Smooth muscle cell (in vitro differentiated cells): ENCODE results near the gene MYO18B. TPM values are rescaled to one million over a fixed set of nuclear protein-coding genes. Genes with fewer than 3 reads are reported as not detected.

Experiments used
- DNase-seq: peaks from one replicate; lab custom pipeline; 2025; ENCODE audit not compliant: unreplicated experiment; lab: John Stamatoyannopoulos, UW
- H2AFZ ChIP-seq: fragments of 200-600 bp; sonication (generic); 2 replicates; pipeline ENCODE4 v1.6.0; 2016; ENCODE audit warnings: antibody characterized with exemption, low read depth, mild to moderate bottlenecking
- H3F3A ChIP-seq: fragments of 200-600 bp; sonication (generic); 2 replicates; pipeline ENCODE4 v1.6.0; 2017; ENCODE audit warnings: antibody characterized with exemption, low read depth
- H3K27ac ChIP-seq: fragments of 200-600 bp; sonication (generic); 2 replicates; pipeline ENCODE4 v1.5.1; 2016; ENCODE audit warnings: low read depth, mild to moderate bottlenecking
- H3K27me3 ChIP-seq: fragments of 200-600 bp; sonication (generic); 2 replicates; pipeline ENCODE4 v1.6.1; 2016; ENCODE audit warnings: low read depth, mild to moderate bottlenecking
- H3K36me3 ChIP-seq: fragments of 200-600 bp; sonication (generic); 2 replicates; pipeline ENCODE4 v1.5.1; 2016; ENCODE audit warnings: low read depth
- H3K4me1 ChIP-seq: fragments of 200-600 bp; sonication (generic); 2 replicates; pipeline ENCODE4 v1.5.1; 2016; ENCODE audit warnings: low read depth
- H3K4me2 ChIP-seq: fragments of 200-600 bp; sonication (generic); 2 replicates; pipeline ENCODE4 v1.6.0; 2016; ENCODE audit warnings: mild to moderate bottlenecking
- H3K4me3 ChIP-seq: fragments of 200-600 bp; sonication (generic); 2 replicates; pipeline ENCODE4 v1.5.1; 2016; ENCODE audit warnings: mild to moderate bottlenecking
- H3K79me2 ChIP-seq: fragments of 200-600 bp; sonication (generic); 2 replicates; pipeline ENCODE4 v1.6.0; 2016; ENCODE audit warnings: low read depth, mild to moderate bottlenecking
- H3K9ac ChIP-seq: fragments of 200-600 bp; sonication (generic); 2 replicates; pipeline ENCODE4 v1.6.0; 2016; ENCODE audit warnings: low read depth
- H3K9me3 ChIP-seq: fragments of 200-600 bp; sonication (generic); replicated peaks from 2 replicates; pipeline ENCODE4 v1.5.1; 2016; ENCODE audit warnings: low read depth
- H4K20me1 ChIP-seq: fragments of 200-600 bp; sonication (generic); 2 replicates; pipeline ENCODE4 v1.6.0; 2016; ENCODE audit warnings: low read depth
- WGBS: methylation state at CpG from one replicate; pipeline ENCODE4 v1.1.7; 2016; ENCODE audit warnings: low lambda C conversion rate; 5-methylcytosine and 5-hydroxymethylcytosine counted together
- polyA plus RNA-seq: library from polyadenylated mRNA; unstranded; fragments of >200 nt; fragmentation: Nextera tagmentation; extraction: Ambion mirVana; gene quantifications from 2 replicates; pipeline ENCODE4 v1.2.1, GENCODE V29; 2016
- total RNA-seq: library from RNA; depleted of rRNA; stranded (reverse); fragments of >200 nt; gene quantifications from 2 replicates; pipeline ENCODE4 v1.2.3, GENCODE V29; 2014
- TF ChIP-seq, protein P1 (sequence below): fragments of 200-600 bp; sonication (generic); IDR thresholded peaks from 2 replicates; pipeline ENCODE4 v1.5.1; 2017; ENCODE audit warnings: borderline replicate concordance, mild to moderate bottlenecking, antibody characterized with exemption; ENCODE audit not compliant: insufficient read depth, poor library complexity, severe bottlenecking

The MYO18B gene
- total and polyA plus RNA-seq, 2 experiments from 2014 or later: 0.13 to 1.2 TPM

GRCh38 chr22:25750569-25751173 is 8.7 kb downstream of the MYO18B start:
- H3K9ac ChIP-seq: no peak overlapping the region
- TF ChIP-seq, protein P1, sequence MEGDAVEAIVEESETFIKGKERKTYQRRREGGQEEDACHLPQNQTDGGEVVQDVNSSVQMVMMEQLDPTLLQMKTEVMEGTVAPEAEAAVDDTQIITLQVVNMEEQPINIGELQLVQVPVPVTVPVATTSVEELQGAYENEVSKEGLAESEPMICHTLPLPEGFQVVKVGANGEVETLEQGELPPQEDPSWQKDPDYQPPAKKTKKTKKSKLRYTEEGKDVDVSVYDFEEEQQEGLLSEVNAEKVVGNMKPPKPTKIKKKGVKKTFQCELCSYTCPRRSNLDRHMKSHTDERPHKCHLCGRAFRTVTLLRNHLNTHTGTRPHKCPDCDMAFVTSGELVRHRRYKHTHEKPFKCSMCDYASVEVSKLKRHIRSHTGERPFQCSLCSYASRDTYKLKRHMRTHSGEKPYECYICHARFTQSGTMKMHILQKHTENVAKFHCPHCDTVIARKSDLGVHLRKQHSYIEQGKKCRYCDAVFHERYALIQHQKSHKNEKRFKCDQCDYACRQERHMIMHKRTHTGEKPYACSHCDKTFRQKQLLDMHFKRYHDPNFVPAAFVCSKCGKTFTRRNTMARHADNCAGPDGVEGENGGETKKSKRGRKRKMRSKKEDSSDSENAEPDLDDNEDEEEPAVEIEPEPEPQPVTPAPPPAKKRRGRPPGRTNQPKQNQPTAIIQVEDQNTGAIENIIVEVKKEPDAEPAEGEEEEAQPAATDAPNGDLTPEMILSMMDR: no peak
- no peak overlapping the region for H3K4me3 ChIP-seq
- no peaks in the 10 kb centered on the region for H3K36me3 ChIP-seq
- no peaks in the 10 kb centered on the region for H3F3A ChIP-seq
- H3K79me2 ChIP-seq: no peaks in the 10 kb centered on the region
- no peaks in the 10 kb centered on the region for H4K20me1 ChIP-seq
- no peak overlapping the region for H3K4me2 ChIP-seq
- H2AFZ ChIP-seq: no peak overlapping the region
- H3K27me3 ChIP-seq: no peaks in the 10 kb centered on the region
- H3K27ac ChIP-seq: no peak overlapping the region
- 86% methylated on average over 6 of the region's 6 CpGs for WGBS
- no peak for DNase-seq
- no peaks in the 10 kb centered on the region for H3K9me3 ChIP-seq
- H3K4me1 ChIP-seq: no peaks in the 10 kb centered on the region

DNA sequence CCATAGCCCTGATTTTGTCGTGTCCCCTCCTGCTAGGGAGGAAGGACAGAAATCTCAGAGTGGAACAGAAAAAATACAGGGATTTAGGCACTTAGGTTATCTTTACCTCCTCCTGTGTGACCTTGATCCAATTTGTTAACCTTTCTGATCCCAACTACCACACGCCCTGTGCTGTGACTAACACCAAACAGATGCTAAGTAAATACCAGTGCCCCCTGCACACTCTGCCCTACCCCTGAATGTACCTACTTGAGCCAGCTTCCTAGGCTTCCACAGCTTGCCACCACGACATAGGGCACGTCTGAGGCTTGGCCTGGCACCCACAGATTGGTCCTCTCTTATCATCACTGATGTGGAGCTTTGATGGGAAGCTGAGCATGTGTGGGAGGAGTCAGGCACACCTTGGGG is 9.2 kb downstream of the MYO18B start:
- Histone ChIP-seq H3K4me2 (no peak overlapping the region), H3K36me3 (no peaks in the 10 kb centered on the region)
- TF ChIP-seq, protein P1: no peak

DNA sequence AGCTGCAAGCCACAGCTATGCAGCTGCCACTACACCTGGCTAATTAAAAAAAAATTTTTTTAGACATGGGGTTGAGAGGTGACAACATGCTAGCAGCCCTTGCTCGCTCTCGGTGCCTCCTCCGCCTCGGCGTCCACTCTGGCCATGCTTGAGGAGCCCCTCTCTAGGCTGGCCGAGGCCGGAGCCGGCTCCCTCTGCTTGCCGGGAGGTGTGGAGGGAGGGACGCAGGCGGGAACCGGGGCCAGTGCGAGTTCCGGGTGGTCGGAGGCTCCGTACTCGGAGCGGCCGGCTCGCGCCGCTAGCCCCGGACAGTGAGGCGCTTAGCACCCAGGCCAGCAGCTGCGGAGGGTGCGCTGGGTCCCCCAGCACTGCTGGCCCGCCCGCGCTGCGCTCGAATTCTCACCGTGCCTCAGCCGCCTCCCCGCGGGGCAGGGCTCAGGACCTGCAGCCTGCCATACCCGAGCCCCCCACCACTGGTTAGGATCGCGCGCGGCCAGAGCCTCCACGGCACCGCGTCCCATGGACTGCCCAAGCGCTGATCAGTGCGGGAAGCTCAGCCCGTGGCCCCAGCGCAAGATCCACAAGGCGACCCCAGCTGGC is 10.7 kb downstream of the MYO18B start:
- TF ChIP-seq, protein P1: no peak
- WGBS: 96% methylated on average over 41 of the region's 48 CpGs
- no peak for DNase-seq

More for the DNA sequence above, 9.2 kb downstream of the MYO18B start:
- H3K27ac ChIP-seq: no peak overlapping the region
- DNase-seq: no peak
- H3K4me3 ChIP-seq: no peak overlapping the region
- H3K79me2 ChIP-seq: no peaks in the 10 kb centered on the region
- no peaks in the 10 kb centered on the region for H3K9me3 ChIP-seq
- no peaks in the 10 kb centered on the region for H3K27me3 ChIP-seq
- no peak overlapping the region for H2AFZ ChIP-seq
- no peak overlapping the region for H3K9ac ChIP-seq
- WGBS: 85% methylated on average over 4 of the region's 4 CpGs
- H3F3A ChIP-seq: no peaks in the 10 kb centered on the region
- H4K20me1 ChIP-seq: no peaks in the 10 kb centered on the region
- H3K4me1 ChIP-seq: no peaks in the 10 kb centered on the region

GRCh38 chr22:25753252-25753651 is 11.3 kb downstream of the MYO18B start:
- H3K79me2 ChIP-seq: no peaks in the 10 kb centered on the region
- H3K27me3 ChIP-seq: no peaks in the 10 kb centered on the region
- no peaks in the 10 kb centered on the region for H3K4me1 ChIP-seq
- no peaks in the 10 kb centered on the region for H3K36me3 ChIP-seq
- no peak overlapping the region for H3K4me3 ChIP-seq
- 97% methylated on average over 14 of the region's 14 CpGs for WGBS
- no peak overlapping the region for H3K4me2 ChIP-seq
- H2AFZ ChIP-seq: no peak overlapping the region
- no peak for DNase-seq
- H3F3A ChIP-seq: no peaks in the 10 kb centered on the region
- H3K9ac ChIP-seq: no peak overlapping the region
- H3K27ac ChIP-seq: no peak overlapping the region
- TF ChIP-seq, protein P1: no peak
- H3K9me3 ChIP-seq: no peaks in the 10 kb centered on the region
- no peaks in the 10 kb centered on the region for H4K20me1 ChIP-seq

More for the DNA sequence above, 10.7 kb downstream of the MYO18B start:
- no peaks in the 10 kb centered on the region for H3K27me3 ChIP-seq
- H4K20me1 ChIP-seq: no peaks in the 10 kb centered on the region
- H3K4me3 ChIP-seq: no peak overlapping the region
- no peaks in the 10 kb centered on the region for H3K79me2 ChIP-seq
- H3K27ac ChIP-seq: no peak overlapping the region
- H3K9me3 ChIP-seq: no peaks in the 10 kb centered on the region
- no peak overlapping the region for H3K9ac ChIP-seq
- H3K4me2 ChIP-seq: no peak overlapping the region
- H3F3A ChIP-seq: no peaks in the 10 kb centered on the region
- no peaks in the 10 kb centered on the region for H3K36me3 ChIP-seq
- no peaks in the 10 kb centered on the region for H3K4me1 ChIP-seq
- H2AFZ ChIP-seq: no peak overlapping the region
